Activated CD4-positive, alpha-beta T cell treated with anti-CD3 and anti-CD28 coated beads, Interleukin-10, Interleukin-2, amounts not matched to agents 100 ng/mL and 50 ng/mL, durations not matched to agents 16 hours and 8 hours (primary cell): Measurements from ENCODE around the gene SEC16A.

Experiments
- DNase-seq: peaks from one replicate; pipeline ENCODE4 v3.0.0-alpha.2; 2020

The SEC16A gene

GRCh38 chr9:136395020-136395340, 87.9 kb downstream of the SEC16A start:
- no peak for DNase-seq

- DNase-seq, result no peak
Measured at GRCh38 chr9:136394312-136395019, 88.4 kb downstream of the SEC16A start.

GRCh38 chr9:136393531-136393930, 89.3 kb downstream of the SEC16A start:
- DNase-seq, result no peak

- no peak for DNase-seq
Measured at GRCh38 chr9:136392538-136393449, 90.0 kb downstream of the SEC16A start.

DNA sequence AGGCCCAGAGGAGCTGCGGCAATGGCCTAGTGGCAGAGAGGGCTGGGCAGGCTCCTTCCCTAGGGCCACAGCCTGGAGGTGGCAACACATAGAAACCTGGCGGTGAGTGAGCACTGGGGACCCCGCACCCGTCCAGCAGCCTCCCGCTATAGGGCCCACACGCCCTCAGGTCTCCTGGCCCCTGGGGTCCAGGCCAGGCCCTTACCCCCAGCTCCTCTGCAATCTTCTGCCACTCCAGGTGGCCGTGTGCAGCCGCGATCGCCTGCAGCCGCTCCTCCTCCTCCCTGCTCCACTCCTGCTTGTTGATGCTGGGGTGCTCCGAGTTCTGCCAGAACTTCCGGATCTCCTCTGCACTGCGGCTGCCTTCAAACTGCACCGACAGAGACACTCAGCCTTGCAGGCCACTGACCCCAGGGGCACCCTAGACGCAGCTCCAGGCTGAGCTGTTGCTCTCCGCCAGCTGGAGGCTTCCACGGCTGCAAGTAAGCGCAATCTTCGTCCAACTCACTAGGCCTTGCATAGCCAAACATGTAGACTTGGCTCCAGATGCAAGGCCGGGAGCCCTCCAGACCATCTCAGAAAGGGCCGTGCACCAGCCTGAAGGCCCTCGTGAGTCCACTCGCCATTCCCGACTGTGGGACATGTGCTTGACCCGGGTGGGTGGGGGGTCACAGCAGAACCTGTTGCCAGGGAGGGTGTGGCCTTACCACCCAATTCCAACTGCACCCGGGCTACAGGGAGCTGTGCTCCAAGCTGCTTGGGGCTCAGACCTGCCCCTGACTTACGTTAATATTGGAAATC, 90.9 kb downstream of the SEC16A start:
- no peak for DNase-seq
